Spleen (tissue), 11 donors: ENCODE measurements around the gene CTLA4. TPM values are rescaled to one million over a fixed set of nuclear protein-coding genes. Genes with fewer than 3 reads are reported as not detected.

ENCODE experiments used
- DNase-seq: peaks from one replicate; pipeline ENCODE4 v3.0.0-alpha.2; 2020
- H3K27ac ChIP-seq, 8 donors: fragments of 200-600 bp; sonication (generic) in 7 of 8; 1 replicate in 4 of 8; 2 replicates in 4 of 8; pipeline versions ENCODE4 v1.5.0 to v1.8.0; 2016 to 2021; ENCODE audit warnings: inconsistent platforms in 4 of 8, mild to moderate bottlenecking in 4 of 8, moderate library complexity in 1 of 8
- H3K27me3 ChIP-seq, 7 donors: fragments of 200-600 bp; sonication (generic) in 6 of 7; replicated peaks in 1 of 7; 1 replicate in 4 of 7; 2 replicates in 3 of 7; pipeline versions ENCODE4 v1.5.0 to v1.8.0; 2016 to 2021; ENCODE audit warnings: inconsistent platforms in 3 of 7, mild to moderate bottlenecking in 1 of 7
- H3K36me3 ChIP-seq, 6 donors: fragments of 200-600 bp; sonication (generic) in 5 of 6; 1 replicate in 4 of 6; 2 replicates in 2 of 6; pipeline versions ENCODE4 v1.5.0 to v1.8.0; 2016 to 2021; ENCODE audit warnings: inconsistent platforms in 2 of 6
- H3K4me1 ChIP-seq, 6 donors: fragments of 200-600 bp; sonication (generic) in 5 of 6; 1 replicate in 3 of 6; 2 replicates in 3 of 6; pipeline versions ENCODE4 v1.5.0 to v1.8.0; 2016 to 2021; ENCODE audit warnings: inconsistent platforms in 3 of 6
- H3K4me3 ChIP-seq, 8 donors: fragments of 200-600 bp; sonication (generic) in 7 of 8; 1 replicate in 4 of 8; 2 replicates in 4 of 8; pipeline versions ENCODE4 v1.5.0 to v1.8.0; 2016 to 2021; ENCODE audit warnings: inconsistent platforms in 4 of 8, mild to moderate bottlenecking in 4 of 8, moderate library complexity in 2 of 8
- H3K9me3 ChIP-seq, 8 donors: fragments of 200-600 bp; sonication (generic) in 7 of 8; 1 replicate in 4 of 8; 2 replicates in 4 of 8; pipeline versions ENCODE4 v1.5.0 to v1.8.0; 2016 to 2021; ENCODE audit warnings: inconsistent platforms in 4 of 8
- POLR2A ChIP-seq, 3 donors: fragments of 450-650 bp; IDR thresholded peaks; one replicate each; pipeline ENCODE4 v1.5.1; 2017; ENCODE audit warnings: antibody characterized with exemption in 3 of 3, mild to moderate bottlenecking in 1 of 3
- POLR2AphosphoS5 ChIP-seq, 3 donors: sonication (generic); formaldehyde crosslinking; IDR thresholded peaks; one replicate each; pipeline ENCODE4 v1.5.1; 2017; ENCODE audit warnings: antibody characterized with exemption in 3 of 3
- WGBS, 5 donors: extraction: QIAGEN DNeasy Blood & Tissue Kit in 3 of 5; methylation state at CpG; one replicate each; pipeline versions ENCODE4 v1.1.5 to v1.1.7; 2013 to 2018; 5-methylcytosine and 5-hydroxymethylcytosine counted together
- intact Hi-C: fragments of 100-400 bp; cut with DNase I; formaldehyde crosslinking; loops from one replicate; pipeline ENCODE4 v1.15.0; 2023; ENCODE audit warnings: low total_unique reads
- polyA plus RNA-seq, 3 donors: library from polyadenylated mRNA; stranded (reverse); fragments of 200-250 nt; gene quantifications; one replicate each; pipeline ENCODE4 v1.2.1, GENCODE V29; 2013
- total RNA-seq, 7 donors: library from RNA; depleted of rRNA in 3 of 7; stranded (reverse); fragments of >200 nt in 3 of 7; fragmentation: NEBNext Ultra II Directional in 4 of 7; extraction: Animal tissue kit (Norgen Biotek cat#: 25700) in 4 of 7; gene quantifications; one replicate each; pipeline versions ENCODE4 v1.1.0 to v1.2.1, GENCODE V29; 2016 to 2021
- TF ChIP-seq, protein P1 (sequence below), 11 experiments: fragments of 200-600 bp in 7 of 11; fragments of 450-650 bp in 4 of 11; sonication (generic) in 4 of 11; IDR thresholded peaks in 8 of 11; conservative IDR thresholded peaks in 3 of 11; 1 replicate in 7 of 11; 2 replicates in 4 of 11; pipeline versions ENCODE4 v1.4.0 to v1.8.0; 2016 to 2021; ENCODE audit warnings: antibody characterized with exemption in 11 of 11, inconsistent platforms in 4 of 11, mild to moderate bottlenecking in 1 of 11
- donor health status: healthy with polysubstance abuse.
- donor health status: DM: no; HTN: no; CAD: no; lungs with moderate emphysema.
- donor health status: DM: no; HTN: no; CAD: no.
- donor health status: Bipolar disorder and iron deficiency.
- donor health status: healthy.
- donor health status: DM: no; HTN: no; CAD: no.
- donor health status: DM: yes; HTN: yes; CAD: no.

CTLA4 gene
- total and polyA plus RNA-seq, 10 donors = 1.4 to 9.9 (median 2.9) TPM

DNA sequence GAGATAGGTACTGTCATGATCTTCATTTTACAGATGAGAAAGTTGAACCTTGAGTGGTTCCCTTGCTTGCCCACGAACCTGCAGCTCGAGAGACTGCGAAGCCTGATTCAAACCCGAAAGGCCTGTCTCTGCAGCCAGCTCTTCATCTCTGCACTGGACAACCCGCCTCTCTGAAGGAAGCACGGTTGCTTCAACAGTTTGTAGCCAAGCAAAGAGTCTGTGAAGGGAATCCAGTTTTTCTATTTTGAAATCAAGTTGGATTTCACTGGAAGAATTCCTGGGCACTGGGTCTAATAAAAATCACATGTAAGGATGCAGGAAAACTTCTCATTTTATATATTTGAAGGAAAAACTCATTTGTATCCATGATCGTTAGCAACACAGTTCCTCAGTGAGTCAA lies 47.7 kb downstream of the CTLA4 start:
- TF ChIP-seq, protein P1, sequence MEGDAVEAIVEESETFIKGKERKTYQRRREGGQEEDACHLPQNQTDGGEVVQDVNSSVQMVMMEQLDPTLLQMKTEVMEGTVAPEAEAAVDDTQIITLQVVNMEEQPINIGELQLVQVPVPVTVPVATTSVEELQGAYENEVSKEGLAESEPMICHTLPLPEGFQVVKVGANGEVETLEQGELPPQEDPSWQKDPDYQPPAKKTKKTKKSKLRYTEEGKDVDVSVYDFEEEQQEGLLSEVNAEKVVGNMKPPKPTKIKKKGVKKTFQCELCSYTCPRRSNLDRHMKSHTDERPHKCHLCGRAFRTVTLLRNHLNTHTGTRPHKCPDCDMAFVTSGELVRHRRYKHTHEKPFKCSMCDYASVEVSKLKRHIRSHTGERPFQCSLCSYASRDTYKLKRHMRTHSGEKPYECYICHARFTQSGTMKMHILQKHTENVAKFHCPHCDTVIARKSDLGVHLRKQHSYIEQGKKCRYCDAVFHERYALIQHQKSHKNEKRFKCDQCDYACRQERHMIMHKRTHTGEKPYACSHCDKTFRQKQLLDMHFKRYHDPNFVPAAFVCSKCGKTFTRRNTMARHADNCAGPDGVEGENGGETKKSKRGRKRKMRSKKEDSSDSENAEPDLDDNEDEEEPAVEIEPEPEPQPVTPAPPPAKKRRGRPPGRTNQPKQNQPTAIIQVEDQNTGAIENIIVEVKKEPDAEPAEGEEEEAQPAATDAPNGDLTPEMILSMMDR (IDR thresholded peaks at IDR 0.05 in 8 of 11, conservative IDR thresholded peaks at IDR 0.05 in 3 of 11) = no peak
- TF ChIP-seq POLR2A (IDR thresholded peaks at IDR 0.05) (no peak), POLR2AphosphoS5 (IDR thresholded peaks at IDR 0.05) (no peak)
- intact Hi-C loops = loop anchor here (10.0 kb wide), 1 partner anchor 430 kb away; no protein-coding TSS in a partner anchor
- peak overlapping the region in 2 of 8 donors; percentile 8 to 23 for H3K27ac ChIP-seq
- no peaks in the 10 kb centered on the region for H3K9me3 ChIP-seq
- no peaks in the 10 kb centered on the region for H3K36me3 ChIP-seq
- peaks cover 0 to 16% (median 2%) of the 10 kb centered on the region in 6 donors for H3K4me1 ChIP-seq
- 70 to 80% (median 75%) methylated on average over 7 of the region's 7 CpGs for WGBS, 5 donors
- no peaks in the 10 kb centered on the region for H3K27me3 ChIP-seq
- DNase-seq = no peak
- no peak overlapping the region for H3K4me3 ChIP-seq

DNA sequence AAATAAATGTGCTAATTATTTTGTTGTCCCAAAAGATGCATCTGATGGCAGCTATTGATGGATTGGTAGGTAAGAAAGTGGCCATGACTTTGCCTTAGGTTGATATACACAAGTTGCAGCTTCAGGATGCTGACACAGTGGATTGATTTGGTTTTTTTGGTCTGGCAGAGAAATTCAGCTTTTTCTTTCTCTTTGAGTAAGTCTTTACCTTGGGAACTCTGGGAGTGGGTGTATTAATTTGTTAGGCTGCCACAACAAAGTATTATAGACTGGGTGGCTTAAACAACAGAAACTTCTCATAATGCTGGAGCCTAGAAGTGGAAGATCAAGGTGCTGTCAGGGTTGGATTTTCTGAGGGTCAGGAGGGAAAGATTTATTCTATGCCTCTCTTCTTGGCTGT lies 49.2 kb downstream of the CTLA4 start:
- TF ChIP-seq POLR2A (IDR thresholded peaks at IDR 0.05) (no peak), POLR2AphosphoS5 (IDR thresholded peaks at IDR 0.05) (no peak)
- TF ChIP-seq, protein P1 (IDR thresholded peaks at IDR 0.05 in 8 of 11, conservative IDR thresholded peaks at IDR 0.05 in 3 of 11) = no peak
- H3K4me1 ChIP-seq = peaks cover 0 to 14% (median 2%) of the 10 kb centered on the region in 6 donors
- H3K36me3 ChIP-seq = no peaks in the 10 kb centered on the region
- intact Hi-C loops = loop anchor here (10.0 kb wide), 1 partner anchor 432 kb away; no protein-coding TSS in a partner anchor
- no peak overlapping the region for H3K4me3 ChIP-seq
- no peaks in the 10 kb centered on the region for H3K27me3 ChIP-seq
- no peaks in the 10 kb centered on the region for H3K9me3 ChIP-seq
- H3K27ac ChIP-seq = no peak overlapping the region
- DNase-seq = no peak

DNA sequence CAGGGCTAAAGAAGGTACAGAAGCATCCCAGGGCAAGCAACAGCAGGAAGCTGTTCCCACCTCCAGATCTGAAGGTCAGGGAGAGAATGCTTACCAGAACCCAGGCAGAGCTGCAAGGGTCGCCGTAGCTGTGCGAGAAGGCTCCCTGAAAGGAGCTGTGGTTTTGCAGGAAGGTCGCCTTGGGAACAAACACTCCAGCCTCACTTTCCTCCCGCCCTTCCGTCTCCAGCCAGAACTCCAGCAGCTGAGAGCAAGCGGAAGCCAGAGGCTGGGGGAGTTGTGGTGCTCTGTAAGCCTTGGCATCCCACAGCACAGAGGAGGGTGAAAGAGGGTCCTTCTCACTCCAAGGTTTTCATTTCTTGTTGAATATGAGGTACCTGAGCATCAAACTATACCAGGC lies 50.7 kb downstream of the CTLA4 start:
- DNase-seq = no peak
- Histone ChIP-seq H3K27me3 (no peaks in the 10 kb centered on the region), H3K36me3 (no peaks in the 10 kb centered on the region), H3K4me1 (peaks cover 0 to 14% (median 2%) of the 10 kb centered on the region in 6 donors), H3K4me3 (no peak overlapping the region), H3K9me3 (no peaks in the 10 kb centered on the region), H3K27ac (no peak overlapping the region)
- 63 to 80% (median 70%) methylated on average over 7 of the region's 7 CpGs for WGBS, 5 donors
- TF ChIP-seq POLR2AphosphoS5 (IDR thresholded peaks at IDR 0.05) (no peak), POLR2A (IDR thresholded peaks at IDR 0.05) (no peak)
- TF ChIP-seq, protein P1 (IDR thresholded peaks at IDR 0.05 in 8 of 11, conservative IDR thresholded peaks at IDR 0.05 in 3 of 11) = no peak
- intact Hi-C loops = loop anchor here (10.0 kb wide), 1 partner anchor 433 kb away; no protein-coding TSS in a partner anchor

GRCh38 chr2:203918839-203919238 lies 51.3 kb downstream of the CTLA4 start:
- WGBS, 5 donors = 78 to 97% (median 87%) methylated on average over 3 of the region's 3 CpGs
- Histone ChIP-seq H3K27ac (no peak overlapping the region), H3K27me3 (no peaks in the 10 kb centered on the region), H3K4me3 (no peak overlapping the region), H3K36me3 (no peaks in the 10 kb centered on the region), H3K4me1 (peaks cover 0 to 14% (median 2%) of the 10 kb centered on the region in 6 donors), H3K9me3 (no peaks in the 10 kb centered on the region)
- no peak for DNase-seq
- TF ChIP-seq, protein P1 (IDR thresholded peaks at IDR 0.05 in 8 of 11, conservative IDR thresholded peaks at IDR 0.05 in 3 of 11) = no peak
- TF ChIP-seq POLR2AphosphoS5 (IDR thresholded peaks at IDR 0.05) (no peak), POLR2A (IDR thresholded peaks at IDR 0.05) (no peak)
- intact Hi-C loops = loop anchor here (10.0 kb wide), 1 partner anchor 434 kb away; no protein-coding TSS in a partner anchor

Other genes starting within 250 kb of the CTLA4 start
- gene CD28, start 161.1 kb upstream of the CTLA4 start, total RNA-seq = 10 to 100 TPM in 6 of 7 donors, 1 to 10 TPM in 1; 8.5 to 22.4 (median 17.5) TPM
- gene CD28, start 161.1 kb upstream of the CTLA4 start, polyA plus RNA-seq = 1 to 10 TPM; 1.3 to 2.9 (median 2.3) TPM
- gene ICOS, start 69.0 kb downstream of the CTLA4 start, total RNA-seq = 1 to 10 TPM; 2.4 to 5.0 (median 3.7) TPM
- 1 to 10 TPM; 1.2 to 3.5 (median 1.6) TPM for gene ICOS, start 69.0 kb downstream of the CTLA4 start, polyA plus RNA-seq